ENCODE measurements around the gene DAPK2.

- no peak for TF ChIP-seq FOXK2 (IDR thresholded peaks at IDR 0.05)
- TF ChIP-seq ZNF384 (IDR thresholded peaks at IDR 0.05), result no peak
- TF ChIP-seq SUZ12 (IDR thresholded peaks at IDR 0.05), result no peak
- no peak for TF ChIP-seq HDGF (IDR thresholded peaks at IDR 0.05; ENCODE audit: borderline replicate concordance)
Measured at GRCh38 chr15:63887630-63888029, 158.7 kb downstream of the DAPK2 start.

Data from HEK293T (cell line).